ENCODE measurements around the gene OLFML2A. TPM values are rescaled to one million over a fixed set of nuclear protein-coding genes. Genes with fewer than 3 reads are reported as not detected.
"Not testable (repeated sequence)": the region's sequence is repeated elsewhere in the genome, so short reads cannot be mapped to it uniquely, and the experiment has no call there.

Gene OLFML2A
- total RNA-seq, 1 donor from 2014 or later, result 0.07 TPM

GRCh38 chr9:124818431-124819281, 41.7 kb downstream of the OLFML2A start:
- intact Hi-C loops (cut with micrococcal nuclease), result no loop called here

GRCh38 chr9:124820698-124821623, 44.0 kb downstream of the OLFML2A start:
- intact Hi-C loops (cut with micrococcal nuclease), result no loop called here

- intact Hi-C loops (cut with micrococcal nuclease), result no loop called here
Measured at GRCh38 chr9:124828489-124829333, 51.8 kb downstream of the OLFML2A start.

GRCh38 chr9:124829334-124829669, 52.4 kb downstream of the OLFML2A start:
- intact Hi-C loops (cut with micrococcal nuclease), result no loop called here

GRCh38 chr9:124830593-124830992, 53.7 kb downstream of the OLFML2A start:
- intact Hi-C loops (cut with micrococcal nuclease), result no loop called here

GRCh38 chr9:124831642-124832364, 54.9 kb downstream of the OLFML2A start:
- intact Hi-C loops (cut with micrococcal nuclease), result no loop called here

- intact Hi-C loops (cut with micrococcal nuclease), result no loop called here
Measured at GRCh38 chr9:124834591-124834990, 57.7 kb downstream of the OLFML2A start.

- intact Hi-C loops (cut with micrococcal nuclease), result no loop called here
Measured at GRCh38 chr9:124835026-124835557, 58.2 kb downstream of the OLFML2A start.

- intact Hi-C loops (cut with micrococcal nuclease), result not testable (repeated sequence)
Measured at GRCh38 chr9:124838132-124838531, 61.2 kb downstream of the OLFML2A start.

GRCh38 chr9:124838567-124839275, 61.8 kb downstream of the OLFML2A start:
- intact Hi-C loops (cut with micrococcal nuclease), result not testable (repeated sequence)

GRCh38 chr9:124839612-124840299, 62.8 kb downstream of the OLFML2A start:
- intact Hi-C loops (cut with micrococcal nuclease), result no loop called here

- intact Hi-C loops (cut with micrococcal nuclease), result no loop called here
Measured at GRCh38 chr9:124840300-124840833, 63.4 kb downstream of the OLFML2A start.

GRCh38 chr9:124841075-124841821, 64.3 kb downstream of the OLFML2A start:
- intact Hi-C loops (cut with micrococcal nuclease), result no loop called here

GRCh38 chr9:124843456-124844034, 66.6 kb downstream of the OLFML2A start:
- intact Hi-C loops (cut with micrococcal nuclease), result no loop called here

- intact Hi-C loops (cut with micrococcal nuclease), result no loop called here
Measured at GRCh38 chr9:124844291-124844690, 67.4 kb downstream of the OLFML2A start.

GRCh38 chr9:124846467-124846866, 69.5 kb downstream of the OLFML2A start:
- intact Hi-C loops (cut with micrococcal nuclease), result not testable (repeated sequence)

GRCh38 chr9:124846969-124847368, 70.0 kb downstream of the OLFML2A start:
- intact Hi-C loops (cut with micrococcal nuclease), result no loop called here

GRCh38 chr9:124849801-124850200, 72.9 kb downstream of the OLFML2A start:
- intact Hi-C loops (cut with micrococcal nuclease), result no loop called here
